ENCODE measurements around the gene BOD1. TPM values are rescaled to one million over a fixed set of nuclear protein-coding genes. Genes with fewer than 3 reads are reported as not detected.

Gene BOD1
- total and polyA plus RNA-seq, 9 of the 15 experiments (the other 6 are each of a cell fraction or from before 2014, with no cell fraction given), result 10.1 to 31.6 (median 22.6) TPM

- FAIRE-seq, result no peak
- BruUV-seq (replicated peaks), result no TSS peak
Observed at GRCh38 chr5:173591056-173591514, 25.4 kb downstream of the BOD1 start.

More at GRCh38 chr5:173591056-173591514, 25.4 kb downstream of the BOD1 start:
- ATAC-seq (no peak), DNase-seq (ENCODE audit: extremely low read depth in 1 of 4, low spot score in 3 of 4) (no peak)
- H3K4me2 ChIP-seq (ENCODE audit: insufficient read depth, low read length), result no peak overlapping the region
- POLR2A ChIA-PET, result interaction anchor here (0.5 to 1.2 kb wide), 3 partner anchors 10 to 733 kb away, joined by 3 read pairs; no protein-coding TSS in a partner anchor
- intact Hi-C loops (cut with micrococcal nuclease), result no loop called here
- no peak overlapping the region for H2AFZ ChIP-seq (ENCODE audit: low read depth, low read length)
- CTCF ChIA-PET (ENCODE audit: low intra/inter-chr PET ratio), result interaction anchor here (0.9 kb wide), 1 partner anchor 382 kb away, joined by 4 read pairs; no protein-coding TSS in a partner anchor
- H3K4me3 ChIP-seq, result no peak overlapping the region
- H3K27ac ChIP-seq (ENCODE audit: extremely low read depth, low read depth, low read length), result no peak overlapping the region
- no peak overlapping the region for H3K9ac ChIP-seq (ENCODE audit: insufficient read depth in 1 of 2, low read depth in 2 of 2, low read length in 2 of 2)
- peaks cover 10% of the 10 kb centered on the region for H3K9me3 ChIP-seq (replicated peaks; ENCODE audit: control insufficient read depth, insufficient read depth, low read depth, low read length)
- H3K9me1 ChIP-seq (ENCODE audit: control insufficient read depth, insufficient read depth, low read length), result no peaks in the 10 kb centered on the region
- H3K27me3 ChIP-seq (ENCODE audit: control insufficient read depth in 2 of 2, insufficient read depth in 2 of 2, low read length in 2 of 2), result no peaks in the 10 kb centered on the region; a peak in 1 of 5 replicates
- H3K79me2 ChIP-seq (ENCODE audit: control insufficient read depth, insufficient read depth, low read length), result no peaks in the 10 kb centered on the region
- no peak for TF ChIP-seq MYNN (IDR thresholded peaks at IDR 0.05)
- TF ChIP-seq MYNN (CRISPR knock-in tag; IDR thresholded peaks at IDR 0.05), result no peak
- TF ChIP-seq RHOXF2B (CRISPR knock-in tag; conservative IDR thresholded peaks at IDR 0.05), result no peak
- TF ChIP-seq ZNF431 (CRISPR knock-in tag; IDR thresholded peaks at IDR 0.05), result no peak
- TF ChIP-seq TCF7 (IDR thresholded peaks at IDR 0.05; ENCODE audit: borderline replicate concordance), result no peak
- no peak for TF ChIP-seq PPARD (CRISPR knock-in tag; IDR thresholded peaks at IDR 0.05)
- no peak for TF ChIP-seq SMC3 (conservative IDR thresholded peaks at IDR 0.05; ENCODE audit: insufficient read depth, low read depth, low read length)
- TF ChIP-seq STAT5B (CRISPR knock-in tag; IDR thresholded peaks at IDR 0.05), result no peak
- TF ChIP-seq ZBTB9 (CRISPR knock-in tag; IDR thresholded peaks at IDR 0.05), result no peak
- TF ChIP-seq ZNF76 (CRISPR knock-in tag; IDR thresholded peaks at IDR 0.05; ENCODE audit: borderline replicate concordance), result no peak
- TF ChIP-seq FIP1L1 (IDR thresholded peaks at IDR 0.05; ENCODE audit: low read depth, low read length, poor library complexity, severe bottlenecking), result no peak
- TF ChIP-seq ZNF436 (CRISPR knock-in tag; IDR thresholded peaks at IDR 0.05), result no peak
- TF ChIP-seq BCLAF1 (IDR thresholded peaks at IDR 0.05; ENCODE audit: borderline replicate concordance in 1 of 2, control insufficient read depth in 1 of 2, low read depth in 2 of 2, low read length in 1 of 2), result no peak
- no peak for TF ChIP-seq ZNF12 (CRISPR knock-in tag; IDR thresholded peaks at IDR 0.05)
- TF ChIP-seq ZNF707 (CRISPR knock-in tag; conservative IDR thresholded peaks at IDR 0.05), result no peak
- no peak for TF ChIP-seq ZNF143 (CRISPR knock-in tag; IDR thresholded peaks at IDR 0.05)
- no peak for TF ChIP-seq MAFG (tag; conservative IDR thresholded peaks at IDR 0.05)
- TF ChIP-seq SMARCC2 (IDR thresholded peaks at IDR 0.05; ENCODE audit: low read depth), result no peak
- H3K36me3 ChIP-seq (ENCODE audit: control insufficient read depth, insufficient read depth, low read length), result no peaks in the 10 kb centered on the region
- no peaks in the 10 kb centered on the region for H3K4me1 ChIP-seq (replicated peaks in 1 of 2; ENCODE audit: control insufficient read depth in 2 of 2, insufficient read depth in 2 of 2, low read length in 2 of 2)
- WGBS (ENCODE audit: insufficient coverage, low coverage, missing lambda C conversion rate), result 0% methylated on average over 11 of the region's 11 CpGs
- in situ Hi-C loops (cut with MboI), result no loop called here
- no peaks in the 10 kb centered on the region for H4K20me1 ChIP-seq (replicated peaks; ENCODE audit: control insufficient read depth, insufficient read depth, low read length)

All from K562 (cell line).